C4-2B (cell line): ENCODE measurements around the gene NRAP.
"Not testable (repeated sequence)": the region's sequence is repeated elsewhere in the genome, so short reads cannot be mapped to it uniquely, and the experiment has no call there.

ENCODE experiments used
- H3K27ac ChIP-seq: fragments of 450-650 bp; 2 replicates; pipeline ENCODE4 v1.5.1; 2017
- CTCF ChIP-seq: fragments of 450-650 bp; conservative IDR thresholded peaks from 2 replicates; pipeline ENCODE4 v1.5.1; 2017; ENCODE audit warnings: mild to moderate bottlenecking
- ZFX ChIP-seq: fragments of 450-650 bp; IDR thresholded peaks from 2 replicates; pipeline ENCODE4 v1.6.1; 2017

Gene NRAP

GRCh38 chr10:113663142-113663541 is 699 bp downstream of the NRAP start:
- TF ChIP-seq ZFX (no peak), CTCF (no peak)
- H3K27ac ChIP-seq: no peak overlapping the region

GRCh38 chr10:113661332-113661731 is 2.5 kb downstream of the NRAP start:
- no peak for TF ChIP-seq CTCF
- TF ChIP-seq ZFX: no peak
- H3K27ac ChIP-seq: no peak overlapping the region

GRCh38 chr10:113657544-113657943 is 6.3 kb downstream of the NRAP start:
- TF ChIP-seq ZFX: no peak
- no peak for TF ChIP-seq CTCF
- H3K27ac ChIP-seq: no peak overlapping the region

- no peak overlapping the region for H3K27ac ChIP-seq
- TF ChIP-seq CTCF (no peak), ZFX (no peak)
These were observed 6.9 kb downstream of the NRAP start for GRCh38 chr10:113656896-113657295.

GRCh38 chr10:113652456-113652855 is 11.4 kb downstream of the NRAP start:
- H3K27ac ChIP-seq: not testable (repeated sequence)

GRCh38 chr10:113651898-113652297 is 11.9 kb downstream of the NRAP start:
- no peak overlapping the region for H3K27ac ChIP-seq
- TF ChIP-seq CTCF (no peak), ZFX (no peak)

GRCh38 chr10:113651021-113651420 is 12.8 kb downstream of the NRAP start:
- no peak for TF ChIP-seq ZFX
- TF ChIP-seq CTCF: no peak
- H3K27ac ChIP-seq: no peak overlapping the region

- H3K27ac ChIP-seq: no peak overlapping the region
- TF ChIP-seq ZFX (no peak), CTCF (no peak)
These were observed 13.7 kb downstream of the NRAP start for GRCh38 chr10:113650172-113650571.
